CD14-positive monocyte (primary cell): ENCODE data around the gene RHOH. TPM values are rescaled to one million over a fixed set of nuclear protein-coding genes. Genes with fewer than 3 reads are reported as not detected.

Experiments used
- DNase-seq, 3 donors: peaks; one replicate each; pipeline ENCODE4 v3.0.0-alpha.2; 2011 to 2022
- H2AFZ ChIP-seq: 2 replicates; pipeline ENCODE4 v1.6.0; 2012; ENCODE audit warnings: mild to moderate bottlenecking, low read depth, low read length, inconsistent platforms; ENCODE audit not compliant: insufficient read depth, poor library complexity, severe bottlenecking
- H3K27ac ChIP-seq, 2 donors: 1 replicate in 1 of 2; 2 replicates in 1 of 2; pipeline ENCODE4 v1.5.1; 2012 to 2013; ENCODE audit warnings: low read length in 2 of 2, control low read depth in 1 of 2, inconsistent platforms in 1 of 2, low read depth in 1 of 2, mild to moderate bottlenecking in 1 of 2
- H3K27me3 ChIP-seq, 2 donors: one replicate each; pipeline versions ENCODE4 v1.6.0 to v1.6.1; 2011 to 2013; ENCODE audit warnings: low read length in 2 of 2; ENCODE audit not compliant: control insufficient read depth in 2 of 2, insufficient read depth in 2 of 2
- H3K36me3 ChIP-seq, 2 donors: replicated peaks in 1 of 2; 1 replicate in 1 of 2; 2 replicates in 1 of 2; pipeline versions ENCODE4 v1.5.1 to v1.6.1; 2012 to 2013; ENCODE audit warnings: low read length in 2 of 2, control low read depth in 1 of 2, inconsistent platforms in 1 of 2, mild to moderate bottlenecking in 1 of 2; ENCODE audit not compliant: insufficient read depth in 2 of 2, control insufficient read depth in 1 of 2
- H3K4me1 ChIP-seq, 2 donors: 1 replicate in 1 of 2; 2 replicates in 1 of 2; pipeline versions ENCODE4 v1.5.1 to v1.6.1; 2012 to 2013; ENCODE audit warnings: low read length in 2 of 2, control low read depth in 1 of 2, inconsistent platforms in 1 of 2, mild to moderate bottlenecking in 1 of 2, moderate library complexity in 1 of 2; ENCODE audit not compliant: insufficient read depth in 2 of 2, control insufficient read depth in 1 of 2
- H3K4me2 ChIP-seq: replicated peaks from 2 replicates; pipeline ENCODE3; 2012; ENCODE audit warnings: low read length, moderate library complexity, mild to moderate bottlenecking; ENCODE audit not compliant: poor library complexity, severe bottlenecking; ENCODE audit errors: extremely low read depth
- H3K4me3 ChIP-seq, 3 experiments: fragments of 200-600 bp in 1 of 3; sonication (generic) in 1 of 3; replicated peaks in 1 of 3; 1 replicate in 2 of 3; 2 replicates in 1 of 3; pipeline ENCODE4 v1.5.1; 2011 to 2013; ENCODE audit warnings: low read length in 3 of 3, mild to moderate bottlenecking in 3 of 3, control low read depth in 2 of 3, low read depth in 2 of 3, inconsistent platforms in 1 of 3, moderate library complexity in 1 of 3
- H3K79me2 ChIP-seq: 2 replicates; pipeline ENCODE4 v1.6.0; 2012; ENCODE audit warnings: mild to moderate bottlenecking, control low read depth, inconsistent platforms, low read length, moderate library complexity; ENCODE audit not compliant: insufficient read depth
- H3K9ac ChIP-seq: 2 replicates; pipeline ENCODE4 v1.6.0; 2017; ENCODE audit warnings: low read length, mild to moderate bottlenecking; ENCODE audit not compliant: insufficient read depth, poor library complexity, severe bottlenecking
- H3K9me3 ChIP-seq, 2 donors: replicated peaks in 1 of 2; 1 replicate in 1 of 2; 2 replicates in 1 of 2; pipeline versions ENCODE4 v1.5.1 to v1.6.1; 2012 to 2013; ENCODE audit warnings: low read length in 2 of 2, control low read depth in 1 of 2; ENCODE audit not compliant: control insufficient read depth in 1 of 2, insufficient read depth in 1 of 2
- H4K20me1 ChIP-seq: 2 replicates; pipeline ENCODE4 v1.6.0; 2012; ENCODE audit warnings: mild to moderate bottlenecking, low read length, control low read depth, moderate library complexity; ENCODE audit not compliant: insufficient read depth
- H3K27ac Mint-ChIP-seq, 7 donors: one replicate each; pipeline ENCODE4 v1.8.0; 2020; ENCODE audit warnings: mild to moderate bottlenecking in 7 of 7, mixed read lengths in 7 of 7, moderate library complexity in 6 of 7, inconsistent platforms in 2 of 7
- H3K27me3 Mint-ChIP-seq, 3 donors: one replicate each; pipeline ENCODE4 v1.8.0; 2021 to 2022; ENCODE audit warnings: low read depth in 3 of 3, mild to moderate bottlenecking in 3 of 3, mixed read lengths in 3 of 3, moderate library complexity in 3 of 3, inconsistent platforms in 1 of 3
- H3K36me3 Mint-ChIP-seq, 2 donors: one replicate each; pipeline ENCODE4 v1.8.0; 2020; ENCODE audit warnings: mixed read lengths in 2 of 2, inconsistent platforms in 1 of 2, mild to moderate bottlenecking in 1 of 2
- H3K4me1 Mint-ChIP-seq: one replicate; pipeline ENCODE4 v1.8.0; 2020; ENCODE audit warnings: mild to moderate bottlenecking, mixed read lengths
- H3K4me3 Mint-ChIP-seq, 2 donors: one replicate each; pipeline ENCODE4 v1.8.0; 2020; ENCODE audit warnings: mild to moderate bottlenecking in 2 of 2, mixed read lengths in 2 of 2, moderate library complexity in 1 of 2
- H3K9me3 Mint-ChIP-seq, 7 donors: one replicate each; pipeline ENCODE4 v1.8.0; 2020 to 2022; ENCODE audit warnings: mixed read lengths in 7 of 7, mild to moderate bottlenecking in 6 of 7, moderate library complexity in 6 of 7, inconsistent platforms in 2 of 7
- CTCF ChIP-seq: fragments of 200-600 bp; IDR thresholded peaks from one replicate; pipeline ENCODE4 v1.8.0; 2022; ENCODE audit warnings: antibody characterized with exemption, mild to moderate bottlenecking
- WGBS: methylation state at CpG from one replicate; pipeline ENCODE4 v1.1.5; 2013; ENCODE audit warnings: missing lambda C conversion rate; ENCODE audit not compliant: insufficient coverage; 5-methylcytosine and 5-hydroxymethylcytosine counted together
- intact Hi-C, 2 donors: fragments of 100-400 bp; cut with micrococcal nuclease; formaldehyde crosslinking; loops; one replicate each; pipeline versions ENCODE4 v1.15.0 to v1.15.1; 2023
- polyA plus RNA-seq, 3 donors: library from polyadenylated mRNA; depleted of rRNA in 1 of 3; unstranded in 2 of 3; stranded (reverse) in 1 of 3; fragments of 300-500 nt in 2 of 3; fragments of >200 nt in 1 of 3; fragmentation: Illumina TruSeq in 2 of 3; gene quantifications; 1 replicate in 2 of 3; 2 replicates in 1 of 3; pipeline ENCODE4 v1.2.3, GENCODE V29; 2012 to 2021

The RHOH gene
- polyA plus RNA-seq, 3 donors: 0.16 to 1.4 (median 1.2) TPM

DNA sequence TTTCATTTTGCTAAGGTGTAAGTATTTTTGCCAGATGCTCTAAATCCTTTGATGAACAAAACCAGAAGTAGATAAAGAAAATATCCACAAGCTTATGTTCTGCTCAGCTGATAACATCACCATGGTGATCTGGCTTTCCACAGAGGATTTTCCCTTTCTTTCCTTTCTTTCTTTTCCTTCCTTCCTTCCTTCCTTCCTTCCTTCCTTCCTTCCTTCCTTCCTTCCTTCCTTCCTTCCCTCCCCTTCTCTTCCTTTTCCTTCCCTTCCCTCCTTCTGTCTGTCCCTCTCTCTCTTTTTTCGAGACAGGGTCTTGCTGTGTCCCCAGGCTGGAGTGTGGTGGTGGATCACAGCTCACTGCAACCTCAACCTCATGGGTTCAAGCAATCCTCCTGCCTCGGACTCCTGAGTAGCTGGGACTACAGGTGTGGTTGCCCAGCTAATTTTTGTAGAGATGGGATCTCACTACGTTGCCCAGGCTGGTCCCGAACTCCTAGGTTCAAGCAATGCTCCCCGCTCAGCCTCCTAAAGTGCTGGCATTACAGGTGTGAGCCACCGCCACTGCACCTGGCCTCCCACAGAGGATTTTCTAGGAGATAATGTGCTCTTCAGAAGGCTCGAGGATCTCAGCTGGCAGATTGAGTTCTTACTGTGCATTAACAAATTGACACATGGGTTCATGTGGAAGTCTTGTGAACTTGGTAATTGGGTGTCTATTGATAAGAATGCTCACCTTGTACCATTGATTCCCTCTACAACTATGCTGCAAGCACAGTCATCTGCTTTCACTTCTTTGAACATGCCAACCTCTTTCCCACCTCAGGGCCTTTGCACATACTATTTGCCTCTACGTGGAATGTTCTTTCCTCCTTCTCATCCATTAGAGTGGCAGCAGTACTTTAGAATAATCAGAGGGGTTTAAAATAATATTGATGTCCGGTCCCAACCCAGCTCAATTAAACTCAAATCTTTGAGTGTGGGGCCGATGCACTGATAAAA lies 1.4 kb upstream of the RHOH start:
- TF ChIP-seq CTCF: no peak
- no peak for DNase-seq
- H3K4me1 ChIP-seq: peaks cover 44 to 58% of the 10 kb centered on the region in 2 donors
- H3K27ac Mint-ChIP-seq: peak overlapping the region in 2 of 7 donors; percentile 11 to 83
- peaks cover 20% of the 10 kb centered on the region for H3K79me2 ChIP-seq
- H4K20me1 ChIP-seq: no peaks in the 10 kb centered on the region
- no peaks in the 10 kb centered on the region for H3K36me3 Mint-ChIP-seq
- H3K4me2 ChIP-seq: no peak overlapping the region
- H3K9me3 ChIP-seq: no peaks in the 10 kb centered on the region
- no peak overlapping the region for H3K9ac ChIP-seq
- H3K36me3 ChIP-seq: no peaks in the 10 kb centered on the region
- no peak overlapping the region for H2AFZ ChIP-seq
- H3K4me1 Mint-ChIP-seq: peaks cover 76% of the 10 kb centered on the region
- no peaks in the 10 kb centered on the region for H3K27me3 ChIP-seq
- H3K27ac ChIP-seq: no peak overlapping the region
- intact Hi-C loops: no loop called here
- no peak overlapping the region for H3K4me3 ChIP-seq
- H3K9me3 Mint-ChIP-seq: peaks cover 0 to 1% (median 0%) of the 10 kb centered on the region in 7 donors
- 100% methylated on average over 5 of the region's 10 CpGs for WGBS
- H3K27me3 Mint-ChIP-seq: peaks cover 3 to 9% (median 3%) of the 10 kb centered on the region in 3 donors
- peak overlapping the region; percentile 61 to 83 for H3K4me3 Mint-ChIP-seq

- Mint-ChIP-seq H3K27ac (peak overlapping the region in 3 of 7 donors; percentile 41 to 87 (median 60)), H3K4me3 (peak overlapping the region; percentile 77 to 87), H3K27me3 (peaks cover 3 to 9% (median 3%) of the 10 kb centered on the region in 3 donors), H3K4me1 (peaks cover 75% of the 10 kb centered on the region), H3K36me3 (no peaks in the 10 kb centered on the region), H3K9me3 (peaks cover 0 to 1% (median 0%) of the 10 kb centered on the region in 7 donors)
- intact Hi-C loops: no loop called here
- Histone ChIP-seq H2AFZ (peak overlapping the region; percentile 80), H3K4me3 (peak overlapping the region in 1 of 3 experiments; percentile 67), H3K27me3 (no peaks in the 10 kb centered on the region), H3K9me3 (no peaks in the 10 kb centered on the region), H3K4me1 (peaks cover 52 to 66% of the 10 kb centered on the region in 2 donors), H3K36me3 (no peaks in the 10 kb centered on the region), H3K4me2 (peak overlapping the region; percentile 74), H4K20me1 (no peaks in the 10 kb centered on the region), H3K79me2 (peaks cover 20% of the 10 kb centered on the region), H3K9ac (no peak overlapping the region), H3K27ac (no peak overlapping the region)
- TF ChIP-seq CTCF: no peak
- no peak for DNase-seq
- 93% methylated on average over 6 of the region's 8 CpGs for whole genome bisulfite sequencing
Observed at GRCh38 chr4:40196272-40196671, 559 bp upstream of the RHOH start.
